ENCODE measurements around the gene RPS2.

RPS2 gene

GRCh38 chr16:1998852-1999801, 34.5 kb upstream of the RPS2 start:
- no peak for TF ChIP-seq CTCF (IDR thresholded peaks at IDR 0.05; ENCODE audit: insufficient read depth, low read depth, low read length, missing control alignments)
- DNase-seq (ENCODE audit: low read depth), result no peak
- no peak overlapping the region for H3K4me3 ChIP-seq (ENCODE audit: low read depth, low read length)

GRCh38 chr16:1998360-1998835, 33.8 kb upstream of the RPS2 start:
- no peak overlapping the region for H3K4me3 ChIP-seq (ENCODE audit: low read depth, low read length)
- DNase-seq (ENCODE audit: low read depth), result no peak
- TF ChIP-seq CTCF (IDR thresholded peaks at IDR 0.05; ENCODE audit: insufficient read depth, low read depth, low read length, missing control alignments), result no peak

- DNase-seq (ENCODE audit: low read depth), result no peak
- no peak for TF ChIP-seq CTCF (IDR thresholded peaks at IDR 0.05; ENCODE audit: insufficient read depth, low read depth, low read length, missing control alignments)
- no peak overlapping the region for H3K4me3 ChIP-seq (ENCODE audit: low read depth, low read length)
These were observed 33.1 kb upstream of the RPS2 start for GRCh38 chr16:1997494-1998359.

- no peak for DNase-seq (ENCODE audit: low read depth)
- TF ChIP-seq CTCF (IDR thresholded peaks at IDR 0.05; ENCODE audit: insufficient read depth, low read depth, low read length, missing control alignments), result no peak
- no peak overlapping the region for H3K4me3 ChIP-seq (ENCODE audit: low read depth, low read length)
These were observed 29.1 kb upstream of the RPS2 start for GRCh38 chr16:1993731-1994131.

GRCh38 chr16:1992704-1993317, 28.2 kb upstream of the RPS2 start:
- DNase-seq (ENCODE audit: low read depth), result no peak
- no peak for TF ChIP-seq CTCF (IDR thresholded peaks at IDR 0.05; ENCODE audit: insufficient read depth, low read depth, low read length, missing control alignments)
- no peak overlapping the region for H3K4me3 ChIP-seq (ENCODE audit: low read depth, low read length)

GRCh38 chr16:1991948-1992703, 27.5 kb upstream of the RPS2 start:
- peak; percentile 97 for DNase-seq (ENCODE audit: low read depth)
- peak overlapping the region; percentile 76 for H3K4me3 ChIP-seq (ENCODE audit: low read depth, low read length)
- no peak for TF ChIP-seq CTCF (IDR thresholded peaks at IDR 0.05; ENCODE audit: insufficient read depth, low read depth, low read length, missing control alignments)

All from GM12865 (cell line).